Fibroblast of villous mesenchyme (primary cell): ENCODE data around the gene EXOC4. TPM values are rescaled to one million over a fixed set of nuclear protein-coding genes. Genes with fewer than 3 reads are reported as not detected.

Experiments
- DNase-seq: peaks from one replicate; pipeline ENCODE4 v3.0.0-alpha.2; 2010; ENCODE audit warnings: low read depth
- H3K4me3 ChIP-seq: 2 replicates; pipeline ENCODE4 v1.5.1; 2011; ENCODE audit warnings: low read depth, mild to moderate bottlenecking, low read length
- total RNA-seq: library from RNA; depleted of rRNA; stranded (reverse); fragments of >200 nt; gene quantifications from 2 replicates; pipeline ENCODE4 v1.2.3, GENCODE V29; 2012
- TF ChIP-seq, protein P1 (sequence below): IDR thresholded peaks from 2 replicates; pipeline ENCODE4 v1.5.1; 2012; ENCODE audit warnings: low read depth, mild to moderate bottlenecking, low read length; ENCODE audit not compliant: insufficient read depth

EXOC4 gene
- total RNA-seq, 1 donor, result 106 TPM

DNA sequence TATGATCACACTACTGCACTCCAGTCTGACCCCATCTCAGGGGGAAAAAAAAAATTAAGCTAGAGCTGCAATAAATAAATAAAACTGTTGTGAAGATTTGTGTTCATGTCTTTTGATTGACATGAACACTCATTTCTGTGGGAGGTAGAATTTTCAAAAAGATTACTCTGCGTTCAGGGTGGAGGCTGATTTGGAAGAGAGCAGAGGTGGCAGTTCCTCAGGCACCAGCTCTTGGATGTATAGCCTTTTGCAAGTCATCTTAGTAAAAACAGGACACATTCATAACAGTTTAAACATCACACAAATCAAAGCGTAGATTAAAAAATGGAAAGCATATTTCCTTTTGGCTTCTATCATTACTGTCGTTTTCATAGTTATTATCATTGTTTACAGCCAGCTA lies 630.7 kb downstream of the EXOC4 start:
- TF ChIP-seq, protein P1, sequence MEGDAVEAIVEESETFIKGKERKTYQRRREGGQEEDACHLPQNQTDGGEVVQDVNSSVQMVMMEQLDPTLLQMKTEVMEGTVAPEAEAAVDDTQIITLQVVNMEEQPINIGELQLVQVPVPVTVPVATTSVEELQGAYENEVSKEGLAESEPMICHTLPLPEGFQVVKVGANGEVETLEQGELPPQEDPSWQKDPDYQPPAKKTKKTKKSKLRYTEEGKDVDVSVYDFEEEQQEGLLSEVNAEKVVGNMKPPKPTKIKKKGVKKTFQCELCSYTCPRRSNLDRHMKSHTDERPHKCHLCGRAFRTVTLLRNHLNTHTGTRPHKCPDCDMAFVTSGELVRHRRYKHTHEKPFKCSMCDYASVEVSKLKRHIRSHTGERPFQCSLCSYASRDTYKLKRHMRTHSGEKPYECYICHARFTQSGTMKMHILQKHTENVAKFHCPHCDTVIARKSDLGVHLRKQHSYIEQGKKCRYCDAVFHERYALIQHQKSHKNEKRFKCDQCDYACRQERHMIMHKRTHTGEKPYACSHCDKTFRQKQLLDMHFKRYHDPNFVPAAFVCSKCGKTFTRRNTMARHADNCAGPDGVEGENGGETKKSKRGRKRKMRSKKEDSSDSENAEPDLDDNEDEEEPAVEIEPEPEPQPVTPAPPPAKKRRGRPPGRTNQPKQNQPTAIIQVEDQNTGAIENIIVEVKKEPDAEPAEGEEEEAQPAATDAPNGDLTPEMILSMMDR, result no peak
- DNase-seq, result no peak
- no peak overlapping the region for H3K4me3 ChIP-seq

DNA sequence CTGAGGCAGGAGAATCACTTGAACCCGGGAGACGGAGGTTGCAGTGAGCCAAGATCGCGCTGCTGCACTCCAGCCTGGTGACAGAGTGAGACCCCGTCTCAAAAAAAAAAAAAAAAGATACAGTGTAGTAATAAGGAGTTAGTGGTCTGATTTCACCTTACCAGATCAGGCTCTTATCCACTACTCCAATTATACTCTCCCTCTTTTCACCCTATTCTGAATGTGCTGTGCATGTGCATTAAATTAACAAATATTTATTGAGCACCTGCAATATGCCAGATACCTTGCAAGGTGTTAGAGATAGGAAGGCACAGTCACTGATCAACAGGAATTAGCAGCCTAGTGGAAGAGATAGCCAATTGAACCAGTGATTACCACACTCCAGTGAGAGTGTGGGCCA lies 632.3 kb downstream of the EXOC4 start:
- H3K4me3 ChIP-seq, result no peak overlapping the region
- no peak for DNase-seq
- TF ChIP-seq, protein P1, result no peak

DNA sequence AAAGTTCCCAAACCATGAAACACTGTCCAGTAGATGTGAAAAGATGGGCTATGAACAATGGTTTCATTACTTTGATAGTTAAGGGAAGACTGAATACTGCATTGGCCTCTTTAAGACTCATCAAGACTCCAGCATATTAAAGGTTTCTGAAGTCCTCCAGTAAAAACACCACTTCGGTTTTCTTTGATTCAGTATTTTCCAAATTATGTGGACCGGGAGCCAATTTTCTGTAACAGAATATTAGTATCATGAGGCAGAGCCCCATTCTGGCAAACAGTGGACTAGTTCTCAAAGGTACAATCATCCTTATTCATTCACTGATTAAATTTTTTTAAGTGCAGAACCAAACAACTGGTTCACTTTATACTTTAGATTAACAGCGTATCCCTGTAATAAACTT lies 633.2 kb downstream of the EXOC4 start:
- TF ChIP-seq, protein P1, result no peak
- no peak overlapping the region for H3K4me3 ChIP-seq

DNA sequence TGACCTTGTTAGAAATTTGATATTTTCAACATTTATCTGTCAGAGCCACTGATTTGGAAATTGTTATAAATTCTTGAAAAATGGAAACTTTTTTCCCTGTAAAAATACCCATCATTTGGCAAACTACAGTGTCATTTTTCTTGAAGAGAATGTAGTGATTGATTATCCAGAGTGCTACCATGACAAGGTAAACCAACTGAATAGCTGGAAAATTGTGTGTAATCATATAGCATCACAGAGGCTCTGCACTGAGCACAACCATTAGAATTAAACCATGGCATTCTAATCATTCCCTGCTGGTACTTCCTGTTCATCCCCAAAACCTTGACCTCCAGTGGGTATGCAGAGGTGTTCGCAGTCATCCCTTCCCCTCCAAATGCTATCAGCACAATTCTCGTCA lies 633.9 kb downstream of the EXOC4 start:
- TF ChIP-seq, protein P1, result no peak
- no peak for DNase-seq
- H3K4me3 ChIP-seq, result no peak overlapping the region

More for the DNA sequence above, 633.2 kb downstream of the EXOC4 start:
- DNase-seq, result no peak

DNA sequence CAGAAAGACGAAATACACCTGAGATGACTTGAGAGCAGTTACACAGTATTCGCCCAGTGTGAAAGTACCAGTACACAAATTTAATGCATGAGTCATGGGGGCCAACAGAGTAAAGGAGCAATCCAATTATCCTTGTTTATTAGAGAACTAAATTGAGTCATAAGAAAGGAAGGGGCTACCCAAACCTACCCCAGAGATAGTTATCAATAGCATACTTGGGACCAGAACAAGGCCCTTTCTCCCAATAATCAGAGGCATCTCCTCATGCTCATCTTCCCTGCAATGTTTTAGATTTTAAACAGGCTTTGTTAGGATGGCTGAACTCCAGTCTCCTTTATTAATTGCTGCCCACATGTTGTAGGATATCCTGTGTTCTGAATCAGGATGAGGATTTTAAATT lies 634.6 kb downstream of the EXOC4 start:
- DNase-seq, result peak; percentile 1
- TF ChIP-seq, protein P1, result no peak
- H3K4me3 ChIP-seq, result no peak overlapping the region

DNA sequence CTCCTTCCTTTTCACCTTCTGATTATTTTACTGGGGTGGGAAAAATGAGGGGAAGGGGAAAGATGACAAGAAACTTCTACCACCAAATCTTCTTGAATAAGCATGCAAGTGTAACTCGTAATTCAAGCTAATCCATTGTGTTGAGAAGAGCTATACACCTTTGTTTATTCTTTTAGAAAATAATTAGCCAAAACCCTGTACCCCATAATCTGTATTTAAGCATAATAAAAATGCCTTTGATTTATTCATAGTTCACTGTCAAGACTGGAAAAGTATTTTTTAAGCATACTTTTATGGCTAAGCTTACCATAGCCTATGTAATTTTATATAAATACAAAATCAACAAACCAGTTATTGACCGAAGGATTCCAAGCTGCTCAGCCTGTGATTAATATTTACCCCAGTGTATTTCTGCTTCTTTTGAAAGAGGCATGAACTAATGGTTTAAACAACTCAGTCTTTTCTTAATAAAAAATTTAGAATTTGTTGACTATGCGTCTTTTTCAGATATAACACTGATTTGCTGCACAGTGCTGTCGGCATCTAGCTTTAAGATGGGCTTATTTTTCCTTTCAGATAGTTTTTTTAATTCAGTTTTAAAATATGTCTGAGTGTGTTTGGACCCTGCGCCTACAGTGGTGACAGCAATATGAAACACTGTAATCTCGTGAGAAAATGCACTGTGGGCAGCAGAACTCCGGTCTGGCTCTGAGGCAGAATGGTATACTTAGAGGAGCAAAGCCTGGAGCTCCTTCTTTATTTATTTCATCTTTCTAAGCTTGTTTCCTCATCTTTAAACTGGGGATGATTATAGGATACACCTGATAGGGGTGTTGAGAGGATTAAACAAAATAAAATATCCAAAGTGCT lies 635.4 kb downstream of the EXOC4 start:
- no peak overlapping the region for H3K4me3 ChIP-seq
- no peak for DNase-seq
- TF ChIP-seq, protein P1, result no peak
